Mucosa of stomach (tissue), 1 donor: ENCODE data around the gene BUB1B.

ENCODE experiments used
- H3K27me3 ChIP-seq: one replicate; pipeline ENCODE4 v1.7.0; 2013; ENCODE audit warnings: mild to moderate bottlenecking, low read length; ENCODE audit not compliant: control insufficient read depth, insufficient read depth
- H3K36me3 ChIP-seq: one replicate; pipeline ENCODE4 v1.7.0; 2013; ENCODE audit warnings: low read length; ENCODE audit not compliant: control insufficient read depth, insufficient read depth
- H3K4me1 ChIP-seq: one replicate; pipeline ENCODE4 v1.7.0; 2013; ENCODE audit warnings: mild to moderate bottlenecking, low read length; ENCODE audit not compliant: control insufficient read depth, insufficient read depth
- H3K4me3 ChIP-seq: one replicate; pipeline ENCODE4 v1.7.0; 2013; ENCODE audit warnings: low read length
- H3K9ac ChIP-seq: one replicate; pipeline ENCODE4 v1.7.0; 2013; ENCODE audit warnings: mild to moderate bottlenecking, low read length, moderate library complexity
- H3K9me3 ChIP-seq: one replicate; pipeline ENCODE4 v1.7.0; 2013; ENCODE audit warnings: mild to moderate bottlenecking, low read length, moderate library complexity; ENCODE audit not compliant: control insufficient read depth
- donor health status: Pancreatic carcinoma.

BUB1B gene

GRCh38 chr15:40219801-40220200 is 58.9 kb downstream of the BUB1B start:
- Histone ChIP-seq H3K4me3 (no peak overlapping the region), H3K27me3 (no peaks in the 10 kb centered on the region), H3K9me3 (no peaks in the 10 kb centered on the region), H3K4me1 (no peaks in the 10 kb centered on the region), H3K36me3 (no peaks in the 10 kb centered on the region), H3K9ac (no peak overlapping the region)

GRCh38 chr15:40222131-40222530 is 61.3 kb downstream of the BUB1B start:
- Histone ChIP-seq H3K36me3 (no peaks in the 10 kb centered on the region), H3K9ac (no peak overlapping the region), H3K9me3 (no peaks in the 10 kb centered on the region), H3K27me3 (no peaks in the 10 kb centered on the region), H3K4me1 (no peaks in the 10 kb centered on the region), H3K4me3 (no peak overlapping the region)

- Histone ChIP-seq H3K9me3 (no peaks in the 10 kb centered on the region), H3K27me3 (no peaks in the 10 kb centered on the region), H3K4me1 (no peaks in the 10 kb centered on the region), H3K4me3 (no peak overlapping the region), H3K9ac (no peak overlapping the region), H3K36me3 (no peaks in the 10 kb centered on the region)
Observed at GRCh38 chr15:40226736-40227135, 65.9 kb downstream of the BUB1B start.

- no peaks in the 10 kb centered on the region for H3K36me3 ChIP-seq
- no peaks in the 10 kb centered on the region for H3K9me3 ChIP-seq
- peaks cover 8% of the 10 kb centered on the region for H3K4me1 ChIP-seq
- no peak overlapping the region for H3K4me3 ChIP-seq
- no peak overlapping the region for H3K9ac ChIP-seq
- no peaks in the 10 kb centered on the region for H3K27me3 ChIP-seq
Observed at GRCh38 chr15:40229316-40229715, 68.4 kb downstream of the BUB1B start.

- H3K36me3 ChIP-seq: no peaks in the 10 kb centered on the region
- peaks cover 8% of the 10 kb centered on the region for H3K4me1 ChIP-seq
- no peaks in the 10 kb centered on the region for H3K27me3 ChIP-seq
- no peak overlapping the region for H3K4me3 ChIP-seq
- no peak overlapping the region for H3K9ac ChIP-seq
- no peaks in the 10 kb centered on the region for H3K9me3 ChIP-seq
Observed at GRCh38 chr15:40229956-40230355, 69.1 kb downstream of the BUB1B start.

- Histone ChIP-seq H3K4me1 (peaks cover 8% of the 10 kb centered on the region), H3K36me3 (no peaks in the 10 kb centered on the region), H3K9me3 (no peaks in the 10 kb centered on the region), H3K4me3 (no peak overlapping the region), H3K27me3 (no peaks in the 10 kb centered on the region), H3K9ac (no peak overlapping the region)
Observed at GRCh38 chr15:40232625-40233070, 71.8 kb downstream of the BUB1B start.

- peaks cover 13% of the 10 kb centered on the region for H3K4me1 ChIP-seq
- no peak overlapping the region for H3K4me3 ChIP-seq
- H3K36me3 ChIP-seq: no peaks in the 10 kb centered on the region
- no peaks in the 10 kb centered on the region for H3K9me3 ChIP-seq
- no peak overlapping the region for H3K9ac ChIP-seq
- H3K27me3 ChIP-seq: peaks cover 10% of the 10 kb centered on the region
Observed at GRCh38 chr15:40233727-40234577, 73.1 kb downstream of the BUB1B start.

- Histone ChIP-seq H3K4me1 (peaks cover 21% of the 10 kb centered on the region), H3K27me3 (peaks cover 18% of the 10 kb centered on the region)
Observed at GRCh38 chr15:40234783-40235182, 73.9 kb downstream of the BUB1B start.

GRCh38 chr15:40235201-40235885 is 74.5 kb downstream of the BUB1B start:
- no peak overlapping the region for H3K9ac ChIP-seq

More at GRCh38 chr15:40234783-40235182, 73.9 kb downstream of the BUB1B start:
- H3K4me3 ChIP-seq: no peak overlapping the region
- no peaks in the 10 kb centered on the region for H3K36me3 ChIP-seq
- H3K9ac ChIP-seq: no peak overlapping the region
- no peaks in the 10 kb centered on the region for H3K9me3 ChIP-seq

GRCh38 chr15:40238532-40239403 is 77.9 kb downstream of the BUB1B start, which contains the start of gene PAK6:
Gene PAK6 (plus strand): TSS chr15:40239063. CDS start chr15:40264786, 25,723 bp downstream.
- no peaks in the 10 kb centered on the region for H3K9me3 ChIP-seq
- peak within 1 kb of the TSS; percentile 10 for H3K4me3 ChIP-seq
- H3K36me3 ChIP-seq: no peaks in the 10 kb centered on the region
- peak within 1 kb of the TSS; percentile 64 for H3K9ac ChIP-seq
- H3K4me1 ChIP-seq: peaks cover 14% of the 10 kb centered on the region
- peaks cover 24% of the 10 kb centered on the region for H3K27me3 ChIP-seq

More at GRCh38 chr15:40235201-40235885, 74.5 kb downstream of the BUB1B start:
- Histone ChIP-seq H3K9me3 (no peaks in the 10 kb centered on the region), H3K27me3 (peaks cover 23% of the 10 kb centered on the region), H3K4me3 (no peak overlapping the region), H3K36me3 (no peaks in the 10 kb centered on the region), H3K4me1 (peaks cover 22% of the 10 kb centered on the region)

- Histone ChIP-seq H3K36me3 (no peaks in the 10 kb centered on the region), H3K27me3 (peaks cover 24% of the 10 kb centered on the region), H3K9me3 (no peaks in the 10 kb centered on the region), H3K4me1 (peaks cover 14% of the 10 kb centered on the region), H3K9ac (peak overlapping the region; percentile 64), H3K4me3 (peak overlapping the region; percentile 10)
Observed at GRCh38 chr15:40239404-40239692, 78.5 kb downstream of the BUB1B start.
